Heart left ventricle (tissue), 13 donors: Measurements from ENCODE around the gene SNAP25.

Experiments
- POLR2A ChIP-seq, 2 donors: fragments of 450-650 bp; IDR thresholded peaks; one replicate each; pipeline ENCODE4 v1.6.1; 2017; ENCODE audit warnings: antibody characterized with exemption in 2 of 2, mild to moderate bottlenecking in 2 of 2, moderate library complexity in 2 of 2
- TF ChIP-seq, protein P1 (sequence below), 12 donors: fragments of 200-600 bp; sonication (generic) in 4 of 12; IDR thresholded peaks; one replicate each; pipeline versions ENCODE4 v1.5.0 to v1.8.0; 2018 to 2022; ENCODE audit warnings: antibody characterized with exemption in 12 of 12, mild to moderate bottlenecking in 5 of 12
- donor health status: ischemic (EF 13 %, LVEDD 7.1; RV severe dilation, severe dysfunction).
- donor health status: DM: no; HTN: yes; CAD: no.
- donor health status: DM: no; HTN: no; CAD: no.
- donor health status: ischemic (EF 25% LVEDD 6.9; RV normal size, moderate dysfunction).
- donor health status: ischemic (EF 25% LVEDD 5.7; RV mildly dilated, moderate dysfunction).
- donor health status: ischemic (EF 35%, LVEDD 5.7; RV mildly dilated, moderate dysfunction).
- donor health status: nonischemic (EF 11% LVEDD 7.7; RV severe dilation, severe dysfunction).
- donor health status: DM: yes; HTN: yes; CAD: no.
- donor health status: PGD.
- donor health status: ischemic (EF 29% LVEDD 5.4; RV normal size, mild dysfunction).
- donor health status: nonischemic (EF 23%, LVEDD 6.1; RV moderate dilation, normal function).

DNA sequence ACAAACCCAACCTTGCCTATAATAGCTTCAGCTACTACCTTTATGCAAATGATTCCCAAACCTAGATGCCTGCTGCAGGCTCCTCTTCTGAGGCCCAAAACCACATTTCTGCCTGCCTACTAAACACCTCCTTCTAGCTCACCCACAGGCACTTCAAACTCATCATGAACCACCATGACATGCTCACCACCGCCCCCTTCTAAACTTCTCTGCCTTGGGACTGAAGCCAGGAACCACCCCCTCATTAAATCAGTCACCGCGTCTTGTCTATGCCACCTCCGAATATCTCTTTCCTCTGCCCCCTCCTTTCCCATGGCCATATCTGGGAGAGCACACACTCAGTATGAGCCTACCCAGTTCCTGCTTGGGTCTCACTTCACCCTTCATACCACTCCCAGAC, 101.2 kb downstream of the SNAP25 start:
- TF ChIP-seq POLR2A (IDR thresholded peaks at IDR 0.05), result no peak
- TF ChIP-seq, protein P1, sequence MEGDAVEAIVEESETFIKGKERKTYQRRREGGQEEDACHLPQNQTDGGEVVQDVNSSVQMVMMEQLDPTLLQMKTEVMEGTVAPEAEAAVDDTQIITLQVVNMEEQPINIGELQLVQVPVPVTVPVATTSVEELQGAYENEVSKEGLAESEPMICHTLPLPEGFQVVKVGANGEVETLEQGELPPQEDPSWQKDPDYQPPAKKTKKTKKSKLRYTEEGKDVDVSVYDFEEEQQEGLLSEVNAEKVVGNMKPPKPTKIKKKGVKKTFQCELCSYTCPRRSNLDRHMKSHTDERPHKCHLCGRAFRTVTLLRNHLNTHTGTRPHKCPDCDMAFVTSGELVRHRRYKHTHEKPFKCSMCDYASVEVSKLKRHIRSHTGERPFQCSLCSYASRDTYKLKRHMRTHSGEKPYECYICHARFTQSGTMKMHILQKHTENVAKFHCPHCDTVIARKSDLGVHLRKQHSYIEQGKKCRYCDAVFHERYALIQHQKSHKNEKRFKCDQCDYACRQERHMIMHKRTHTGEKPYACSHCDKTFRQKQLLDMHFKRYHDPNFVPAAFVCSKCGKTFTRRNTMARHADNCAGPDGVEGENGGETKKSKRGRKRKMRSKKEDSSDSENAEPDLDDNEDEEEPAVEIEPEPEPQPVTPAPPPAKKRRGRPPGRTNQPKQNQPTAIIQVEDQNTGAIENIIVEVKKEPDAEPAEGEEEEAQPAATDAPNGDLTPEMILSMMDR (IDR thresholded peaks at IDR 0.05), result no peak
